ENCODE data around the gene COL4A2.

COL4A2 gene

DNA sequence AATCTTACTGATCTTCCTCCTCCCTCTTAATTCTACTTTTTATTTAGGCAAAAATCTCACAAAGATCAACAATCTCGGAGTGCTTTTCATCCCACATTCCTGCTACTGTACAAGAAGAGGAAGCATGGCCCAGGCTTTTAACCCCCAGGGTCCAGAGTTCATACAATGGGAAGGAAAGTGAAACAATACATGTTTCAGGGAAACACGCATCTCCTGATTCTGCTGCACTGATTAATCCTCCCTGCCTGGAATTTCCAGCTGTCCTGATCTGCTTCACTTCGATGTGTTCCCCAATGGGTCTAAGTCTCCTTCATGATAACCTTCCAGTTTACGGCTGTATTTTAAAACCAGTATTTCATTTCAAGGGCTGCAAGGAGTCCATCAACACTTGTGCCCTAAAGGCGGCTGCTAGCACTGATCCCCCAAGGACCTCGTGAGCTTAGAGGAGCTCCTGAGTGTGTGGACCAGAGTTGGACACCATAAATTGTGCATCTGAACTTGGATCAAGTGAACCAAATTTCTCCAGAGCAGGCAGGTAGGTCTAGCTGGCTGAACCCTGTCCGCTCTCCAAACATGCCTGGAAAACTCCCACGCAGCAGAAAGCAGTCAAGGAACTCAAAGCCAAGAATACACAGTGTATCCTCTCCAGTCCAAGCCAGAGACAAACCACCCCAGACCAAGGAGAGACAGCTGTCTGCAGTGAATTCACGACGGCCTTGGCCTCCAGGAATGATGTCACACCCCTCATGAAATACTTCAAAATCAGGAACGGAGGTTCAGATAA lies 44.4 kb upstream of the COL4A2 start:
- H3F3A ChIP-seq (ENCODE audit: low read depth) = no peaks in the 10 kb centered on the region
- H4K20me1 ChIP-seq (ENCODE audit: insufficient read depth, low read length, poor library complexity, severe bottlenecking) = no peaks in the 10 kb centered on the region
- no peak overlapping the region for H2AFZ ChIP-seq (ENCODE audit: low read length)
- TF ChIP-seq EZH2phosphoT487 (IDR thresholded peaks at IDR 0.05; ENCODE audit: borderline replicate concordance) = no peak
- TF ChIP-seq, protein P1, sequence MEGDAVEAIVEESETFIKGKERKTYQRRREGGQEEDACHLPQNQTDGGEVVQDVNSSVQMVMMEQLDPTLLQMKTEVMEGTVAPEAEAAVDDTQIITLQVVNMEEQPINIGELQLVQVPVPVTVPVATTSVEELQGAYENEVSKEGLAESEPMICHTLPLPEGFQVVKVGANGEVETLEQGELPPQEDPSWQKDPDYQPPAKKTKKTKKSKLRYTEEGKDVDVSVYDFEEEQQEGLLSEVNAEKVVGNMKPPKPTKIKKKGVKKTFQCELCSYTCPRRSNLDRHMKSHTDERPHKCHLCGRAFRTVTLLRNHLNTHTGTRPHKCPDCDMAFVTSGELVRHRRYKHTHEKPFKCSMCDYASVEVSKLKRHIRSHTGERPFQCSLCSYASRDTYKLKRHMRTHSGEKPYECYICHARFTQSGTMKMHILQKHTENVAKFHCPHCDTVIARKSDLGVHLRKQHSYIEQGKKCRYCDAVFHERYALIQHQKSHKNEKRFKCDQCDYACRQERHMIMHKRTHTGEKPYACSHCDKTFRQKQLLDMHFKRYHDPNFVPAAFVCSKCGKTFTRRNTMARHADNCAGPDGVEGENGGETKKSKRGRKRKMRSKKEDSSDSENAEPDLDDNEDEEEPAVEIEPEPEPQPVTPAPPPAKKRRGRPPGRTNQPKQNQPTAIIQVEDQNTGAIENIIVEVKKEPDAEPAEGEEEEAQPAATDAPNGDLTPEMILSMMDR (conservative IDR thresholded peaks at IDR 0.05; ENCODE audit: low read length) = no peak
- no peaks in the 10 kb centered on the region for H3K27me3 ChIP-seq (ENCODE audit: insufficient read depth, low read length, poor library complexity, severe bottlenecking)
- no peak overlapping the region for H3K9ac ChIP-seq (ENCODE audit: low read depth, low read length, poor library complexity, severe bottlenecking)
- no peaks in the 10 kb centered on the region for H3K4me1 ChIP-seq (ENCODE audit: insufficient read depth, low read length, poor library complexity, severe bottlenecking)
- H3K79me2 ChIP-seq (ENCODE audit: insufficient read depth, low read length) = no peaks in the 10 kb centered on the region
- H3K9me2 ChIP-seq (replicated peaks; ENCODE audit: low read depth, low read length) = no peaks in the 10 kb centered on the region
- no peaks in the 10 kb centered on the region for H3K36me3 ChIP-seq (ENCODE audit: insufficient read depth, low read length)
- no peak overlapping the region for H3K4me2 ChIP-seq (ENCODE audit: low read depth, low read length, poor library complexity, severe bottlenecking)
- no peaks in the 10 kb centered on the region for H3K9me3 ChIP-seq (ENCODE audit: insufficient read depth, low read depth, low read length)
- H3K4me3 ChIP-seq (ENCODE audit: low read length, poor library complexity, severe bottlenecking) = no peak overlapping the region

DNA sequence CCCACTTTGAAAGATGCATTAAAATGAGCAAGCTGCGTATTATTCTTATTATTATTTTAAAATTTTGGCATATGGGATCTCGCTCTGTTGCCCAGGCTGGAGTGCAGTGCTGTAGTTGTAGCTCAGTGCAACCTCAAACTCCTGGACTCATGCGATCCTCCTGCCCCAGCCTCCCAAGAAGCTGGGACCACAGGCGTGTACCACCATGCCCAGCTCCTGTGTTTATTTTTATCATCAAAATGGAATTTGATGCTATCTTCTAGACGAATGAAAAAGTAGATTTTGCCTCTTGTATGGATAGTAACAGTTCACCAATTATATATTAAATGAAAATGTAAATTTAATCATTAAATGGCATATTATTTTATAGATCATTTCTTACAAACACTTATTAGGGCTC lies 43.7 kb upstream of the COL4A2 start:
- Histone ChIP-seq H2AFZ (ENCODE audit: low read length) (no peak overlapping the region), H3K9me2 (replicated peaks; ENCODE audit: low read depth, low read length) (no peaks in the 10 kb centered on the region), H3K79me2 (ENCODE audit: insufficient read depth, low read length) (no peaks in the 10 kb centered on the region), H3K9ac (ENCODE audit: low read depth, low read length, poor library complexity, severe bottlenecking) (no peak overlapping the region), H3K27me3 (ENCODE audit: insufficient read depth, low read length, poor library complexity, severe bottlenecking) (no peaks in the 10 kb centered on the region), H3K36me3 (ENCODE audit: insufficient read depth, low read length) (no peaks in the 10 kb centered on the region), H3K4me3 (ENCODE audit: low read length, poor library complexity, severe bottlenecking) (no peak overlapping the region), H3K9me3 (ENCODE audit: insufficient read depth, low read depth, low read length) (no peaks in the 10 kb centered on the region), H3F3A (ENCODE audit: low read depth) (no peaks in the 10 kb centered on the region), H3K4me2 (ENCODE audit: low read depth, low read length, poor library complexity, severe bottlenecking) (no peak overlapping the region), H3K4me1 (ENCODE audit: insufficient read depth, low read length, poor library complexity, severe bottlenecking) (no peaks in the 10 kb centered on the region), H4K20me1 (ENCODE audit: insufficient read depth, low read length, poor library complexity, severe bottlenecking) (no peaks in the 10 kb centered on the region)
- TF ChIP-seq, protein P1 (conservative IDR thresholded peaks at IDR 0.05; ENCODE audit: low read length) = no peak
- TF ChIP-seq EZH2phosphoT487 (IDR thresholded peaks at IDR 0.05; ENCODE audit: borderline replicate concordance) = no peak

DNA sequence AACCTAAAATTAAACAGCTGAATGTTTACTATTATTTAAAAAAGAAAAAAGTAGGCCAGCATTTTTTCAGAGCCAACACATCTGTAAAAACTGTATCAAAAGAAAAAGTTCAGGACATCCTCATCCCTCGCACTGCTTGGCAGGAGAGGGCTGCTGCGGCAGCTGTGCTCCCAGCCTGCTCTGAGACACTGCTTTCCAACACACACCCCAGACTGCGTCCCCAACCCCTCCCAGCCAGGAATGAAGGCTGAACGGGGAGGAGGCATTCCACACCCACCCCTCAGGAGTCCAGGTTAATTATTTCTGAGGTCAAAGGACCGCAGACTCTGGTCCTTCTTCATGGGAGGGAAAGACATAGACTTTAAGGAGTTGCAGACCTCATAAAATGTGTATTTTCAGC lies 43.2 kb upstream of the COL4A2 start:
- Histone ChIP-seq H3K36me3 (ENCODE audit: insufficient read depth, low read length) (no peaks in the 10 kb centered on the region), H3K4me1 (ENCODE audit: insufficient read depth, low read length, poor library complexity, severe bottlenecking) (no peaks in the 10 kb centered on the region), H3K9me2 (replicated peaks; ENCODE audit: low read depth, low read length) (no peaks in the 10 kb centered on the region), H2AFZ (ENCODE audit: low read length) (no peak overlapping the region), H3K9ac (ENCODE audit: low read depth, low read length, poor library complexity, severe bottlenecking) (no peak overlapping the region), H3F3A (ENCODE audit: low read depth) (no peaks in the 10 kb centered on the region), H3K4me3 (ENCODE audit: low read length, poor library complexity, severe bottlenecking) (no peak overlapping the region), H4K20me1 (ENCODE audit: insufficient read depth, low read length, poor library complexity, severe bottlenecking) (no peaks in the 10 kb centered on the region), H3K4me2 (ENCODE audit: low read depth, low read length, poor library complexity, severe bottlenecking) (no peak overlapping the region), H3K9me3 (ENCODE audit: insufficient read depth, low read depth, low read length) (no peaks in the 10 kb centered on the region), H3K79me2 (ENCODE audit: insufficient read depth, low read length) (no peaks in the 10 kb centered on the region), H3K27me3 (ENCODE audit: insufficient read depth, low read length, poor library complexity, severe bottlenecking) (no peaks in the 10 kb centered on the region)
- no peak for TF ChIP-seq EZH2phosphoT487 (IDR thresholded peaks at IDR 0.05; ENCODE audit: borderline replicate concordance)
- TF ChIP-seq, protein P1 (conservative IDR thresholded peaks at IDR 0.05; ENCODE audit: low read length) = no peak
